Astrocyte of the hippocampus (primary cell): ENCODE results near the gene NAALADL1.

Experiments
- DNase-seq: peaks from one replicate; pipeline ENCODE4 v3.0.0; 2011; ENCODE audit warnings: low read depth, low spot score

Gene NAALADL1

GRCh38 chr11:65083134-65083833 lies 24.9 kb upstream of the NAALADL1 start:
- no peak for DNase-seq

GRCh38 chr11:65078786-65079342 lies 20.5 kb upstream of the NAALADL1 start:
- no peak for DNase-seq

GRCh38 chr11:65078151-65078550 lies 19.8 kb upstream of the NAALADL1 start:
- DNase-seq, result peak; percentile 46

GRCh38 chr11:65077451-65077850 lies 19.1 kb upstream of the NAALADL1 start:
- DNase-seq, result no peak

- no peak for DNase-seq
Measured at GRCh38 chr11:65072631-65072966, 14.2 kb upstream of the NAALADL1 start.

GRCh38 chr11:65071907-65072630 lies 13.7 kb upstream of the NAALADL1 start:
- DNase-seq, result no peak

- DNase-seq, result no peak
Measured at GRCh38 chr11:65069217-65069616, 10.9 kb upstream of the NAALADL1 start.

- no peak for DNase-seq
Measured at GRCh38 chr11:65067446-65067845, 9.1 kb upstream of the NAALADL1 start.

- DNase-seq, result no peak
Measured at GRCh38 chr11:65066805-65067291, 8.5 kb upstream of the NAALADL1 start.

- no peak for DNase-seq
Measured at GRCh38 chr11:65066315-65066714, 8.0 kb upstream of the NAALADL1 start.

GRCh38 chr11:65065851-65066250 lies 7.5 kb upstream of the NAALADL1 start:
- no peak for DNase-seq

- DNase-seq, result no peak
Measured at GRCh38 chr11:65064847-65065240, 6.5 kb upstream of the NAALADL1 start.

GRCh38 chr11:65063532-65063931 lies 5.2 kb upstream of the NAALADL1 start:
- no peak for DNase-seq

GRCh38 chr11:65060913-65061408 lies 2.6 kb upstream of the NAALADL1 start:
- peak; percentile 9 for DNase-seq

- DNase-seq, result no peak
Measured at GRCh38 chr11:65059959-65060824, 1.8 kb upstream of the NAALADL1 start.

- DNase-seq, result no peak
Measured at GRCh38 chr11:65059523-65059922, 1.2 kb upstream of the NAALADL1 start.

- DNase-seq, result no peak
Measured at GRCh38 chr11:65058012-65058411, 341 bp downstream of the NAALADL1 start.

GRCh38 chr11:65057526-65057925 lies 827 bp downstream of the NAALADL1 start:
- no peak for DNase-seq

- DNase-seq, result no peak
Measured at GRCh38 chr11:65056999-65057398, 1.4 kb downstream of the NAALADL1 start.

GRCh38 chr11:65055538-65055937 lies 2.8 kb downstream of the NAALADL1 start:
- no peak for DNase-seq

GRCh38 chr11:65053827-65054508 lies 4.4 kb downstream of the NAALADL1 start:
- DNase-seq, result no peak
